HepG2 (cell line): ENCODE measurements around the gene THOC1.

Source experiments
- ARNTL ChIP-seq: sonication (generic); formaldehyde crosslinking; IDR thresholded peaks from 2 replicates; pipeline ENCODE4 v1.4.0; 2020; ENCODE audit warnings: mild to moderate bottlenecking, missing genetic modification reagents
- EZH2 ChIP-seq: conservative IDR thresholded peaks from 2 replicates; pipeline ENCODE4 v1.6.1; 2012; ENCODE audit warnings: mild to moderate bottlenecking, low read depth, low read length, moderate library complexity
- KDM1A ChIP-seq: IDR thresholded peaks from 2 replicates; pipeline ENCODE4 v1.6.1; 2016; ENCODE audit warnings: missing compliant biosample characterization
- MTA3 ChIP-seq: sonication (generic); formaldehyde crosslinking; IDR thresholded peaks from 2 replicates; pipeline ENCODE4 v1.4.0; 2020; ENCODE audit warnings: missing genetic modification reagents
- POLR2A ChIP-seq, 2 experiments: IDR thresholded peaks; 2 replicates each; pipeline ENCODE4 v1.6.1; 2011; ENCODE audit warnings: low read depth in 2 of 2, low read length in 2 of 2, mild to moderate bottlenecking in 1 of 2, moderate library complexity in 1 of 2; ENCODE audit not compliant: insufficient read depth in 1 of 2
- RBM39 ChIP-seq: fragments of 200-400 bp; formaldehyde crosslinking; IDR thresholded peaks from one replicate; pipeline ENCODE4 v1.6.1; 2018; ENCODE audit warnings: antibody characterized with exemption, mild to moderate bottlenecking, low read depth, low read length; ENCODE audit not compliant: poor library complexity, severe bottlenecking
- SMARCE1 ChIP-seq: fragments of 450-650 bp; IDR thresholded peaks from 2 replicates; pipeline ENCODE4 v1.6.1; 2017; ENCODE audit warnings: borderline replicate concordance
- YY1 ChIP-seq: IDR thresholded peaks from 2 replicates; pipeline ENCODE4 v1.6.1; 2011; ENCODE audit warnings: low read length, low read depth, moderate library complexity, mild to moderate bottlenecking; ENCODE audit not compliant: insufficient read depth, insufficient replicate concordance
- ZC3H13 ChIP-seq: sonication (generic); formaldehyde crosslinking; IDR thresholded peaks from 2 replicates; pipeline ENCODE4 v1.8.1; 2023; ENCODE audit warnings: mild to moderate bottlenecking, missing genetic modification reagents, moderate library complexity
- ZKSCAN5 ChIP-seq: sonication (generic); formaldehyde crosslinking; IDR thresholded peaks from 2 replicates; pipeline ENCODE4 v1.5.1; 2020; ENCODE audit warnings: mild to moderate bottlenecking, missing genetic modification reagents
- ZNF24 ChIP-seq: fragments of 450-650 bp; IDR thresholded peaks from 2 replicates; pipeline ENCODE4 v1.6.1; 2017; ENCODE audit warnings: antibody characterized with exemption, mild to moderate bottlenecking
- TF ChIP-seq, protein P1 (sequence below): sonication (generic); formaldehyde crosslinking; IDR thresholded peaks from 2 replicates; pipeline ENCODE4 v1.5.0; 2020; ENCODE audit warnings: mild to moderate bottlenecking, missing genetic modification reagents, moderate library complexity

DNA sequence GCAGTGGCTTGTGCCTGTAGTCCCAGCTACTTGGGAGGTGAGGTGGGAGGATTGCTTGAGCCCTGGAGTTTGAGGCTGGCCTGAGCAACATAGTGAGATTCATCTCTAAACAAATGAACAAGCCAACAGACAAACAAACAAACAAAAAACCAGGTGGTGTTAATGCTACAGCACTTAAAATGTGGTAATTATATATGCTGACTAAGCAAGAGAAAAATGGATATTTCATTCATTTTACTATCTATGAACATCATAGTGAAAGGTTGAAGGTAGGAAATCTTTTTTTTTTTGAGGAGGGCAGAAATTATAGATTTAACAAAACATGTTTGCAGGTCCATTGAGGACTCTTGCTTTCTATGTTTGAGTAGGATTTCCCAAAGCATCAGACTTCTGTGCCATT, 42.2 kb upstream of the THOC1 start:
- TF ChIP-seq RBM39 (no peak), ARNTL (no peak), EZH2 (no peak), ZNF24 (no peak), POLR2A (IDR thresholded peaks at IDR 0.05; ENCODE audit: insufficient read depth in 1 of 2, low read depth in 2 of 2, low read length in 2 of 2) (no peak), ZC3H13 (CRISPR knock-in tag) (no peak), MTA3 (CRISPR knock-in tag) (no peak), SMARCE1 (no peak), ZKSCAN5 (no peak), YY1 (no peak), KDM1A (CRISPR knock-in tag) (no peak)
- TF ChIP-seq, protein P1, sequence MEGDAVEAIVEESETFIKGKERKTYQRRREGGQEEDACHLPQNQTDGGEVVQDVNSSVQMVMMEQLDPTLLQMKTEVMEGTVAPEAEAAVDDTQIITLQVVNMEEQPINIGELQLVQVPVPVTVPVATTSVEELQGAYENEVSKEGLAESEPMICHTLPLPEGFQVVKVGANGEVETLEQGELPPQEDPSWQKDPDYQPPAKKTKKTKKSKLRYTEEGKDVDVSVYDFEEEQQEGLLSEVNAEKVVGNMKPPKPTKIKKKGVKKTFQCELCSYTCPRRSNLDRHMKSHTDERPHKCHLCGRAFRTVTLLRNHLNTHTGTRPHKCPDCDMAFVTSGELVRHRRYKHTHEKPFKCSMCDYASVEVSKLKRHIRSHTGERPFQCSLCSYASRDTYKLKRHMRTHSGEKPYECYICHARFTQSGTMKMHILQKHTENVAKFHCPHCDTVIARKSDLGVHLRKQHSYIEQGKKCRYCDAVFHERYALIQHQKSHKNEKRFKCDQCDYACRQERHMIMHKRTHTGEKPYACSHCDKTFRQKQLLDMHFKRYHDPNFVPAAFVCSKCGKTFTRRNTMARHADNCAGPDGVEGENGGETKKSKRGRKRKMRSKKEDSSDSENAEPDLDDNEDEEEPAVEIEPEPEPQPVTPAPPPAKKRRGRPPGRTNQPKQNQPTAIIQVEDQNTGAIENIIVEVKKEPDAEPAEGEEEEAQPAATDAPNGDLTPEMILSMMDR (CRISPR knock-in tag): no peak
